ENCODE measurements around the gene NADK.

The NADK gene

GRCh38 chr1:1759456-1760344 lies 18.6 kb downstream of the NADK start:
- no peak for TF ChIP-seq CTCF (IDR thresholded peaks at IDR 0.05; ENCODE audit: borderline replicate concordance, control extremely low read depth, extremely low read depth, insufficient read depth, missing control alignments)
- in situ Hi-C loops (cut with MboI; ENCODE audit: low sequenced_read_pairs, unreplicated experiment): no loop called here

GRCh38 chr1:1758692-1759455 lies 19.4 kb downstream of the NADK start:
- DNase-seq (ENCODE audit: low spot score): no peak
- in situ Hi-C loops (cut with MboI; ENCODE audit: low sequenced_read_pairs, unreplicated experiment): no loop called here
- TF ChIP-seq CTCF (IDR thresholded peaks at IDR 0.05; ENCODE audit: borderline replicate concordance, control extremely low read depth, extremely low read depth, insufficient read depth, missing control alignments): no peak

More at GRCh38 chr1:1759456-1760344, 18.6 kb downstream of the NADK start:
- DNase-seq (ENCODE audit: low spot score): no peak

GRCh38 chr1:1758059-1758621 lies 20.1 kb downstream of the NADK start:
- in situ Hi-C loops (cut with MboI; ENCODE audit: low sequenced_read_pairs, unreplicated experiment): no loop called here
- TF ChIP-seq CTCF (IDR thresholded peaks at IDR 0.05; ENCODE audit: borderline replicate concordance, control extremely low read depth, extremely low read depth, insufficient read depth, missing control alignments): no peak
- DNase-seq (ENCODE audit: low spot score): no peak

GRCh38 chr1:1757422-1758058 lies 20.7 kb downstream of the NADK start:
- TF ChIP-seq CTCF (IDR thresholded peaks at IDR 0.05; ENCODE audit: borderline replicate concordance, control extremely low read depth, extremely low read depth, insufficient read depth, missing control alignments): no peak
- in situ Hi-C loops (cut with MboI; ENCODE audit: low sequenced_read_pairs, unreplicated experiment): no loop called here
- DNase-seq (ENCODE audit: low spot score): no peak

GRCh38 chr1:1756661-1757421 lies 21.4 kb downstream of the NADK start:
- DNase-seq (ENCODE audit: low spot score): no peak
- TF ChIP-seq CTCF (IDR thresholded peaks at IDR 0.05; ENCODE audit: borderline replicate concordance, control extremely low read depth, extremely low read depth, insufficient read depth, missing control alignments): no peak
- in situ Hi-C loops (cut with MboI; ENCODE audit: low sequenced_read_pairs, unreplicated experiment): no loop called here
